Esophagus muscularis mucosa (tissue), 4 donors: ENCODE data around the gene FBL. TPM values are rescaled to one million over a fixed set of nuclear protein-coding genes. Genes with fewer than 3 reads are reported as not detected.

Source experiments
- DNase-seq: peaks from one replicate; pipeline ENCODE4 v3.0.0-alpha.2; 2017; ENCODE audit errors: extremely low spot score
- H3K27ac ChIP-seq, 4 donors: fragments of 200-600 bp; sonication (generic); replicated peaks in 1 of 4; 1 replicate in 3 of 4; 2 replicates in 1 of 4; pipeline ENCODE4 v1.5.1; 2016 to 2019; ENCODE audit warnings: mild to moderate bottlenecking in 1 of 4
- H3K27me3 ChIP-seq, 4 donors: fragments of 200-600 bp; sonication (generic); one replicate each; pipeline versions ENCODE4 v1.5.1 to v1.6.0; 2016 to 2019
- H3K36me3 ChIP-seq, 4 donors: fragments of 200-600 bp; sonication (generic); one replicate each; pipeline ENCODE4 v1.5.1; 2016 to 2019
- H3K4me1 ChIP-seq, 4 donors: fragments of 200-600 bp; sonication (generic); one replicate each; pipeline ENCODE4 v1.5.1; 2016 to 2019
- H3K4me3 ChIP-seq, 4 donors: fragments of 200-600 bp; sonication (generic); 1 replicate in 2 of 4; 2 replicates in 2 of 4; pipeline ENCODE4 v1.5.1; 2016 to 2019; ENCODE audit warnings: mild to moderate bottlenecking in 4 of 4, moderate library complexity in 1 of 4
- H3K9me3 ChIP-seq, 4 donors: fragments of 200-600 bp; sonication (generic); 1 replicate in 3 of 4; 2 replicates in 1 of 4; pipeline ENCODE4 v1.5.1; 2016 to 2019
- EP300 ChIP-seq: sonication (generic); formaldehyde crosslinking; IDR thresholded peaks from one replicate; pipeline ENCODE4 v1.6.1; 2017; ENCODE audit warnings: antibody characterized with exemption
- POLR2A ChIP-seq: fragments of 450-650 bp; IDR thresholded peaks from one replicate; pipeline ENCODE4 v1.6.1; 2017; ENCODE audit warnings: antibody characterized with exemption, moderate library complexity, mild to moderate bottlenecking, low read depth
- POLR2AphosphoS5 ChIP-seq, 2 donors: sonication (generic); formaldehyde crosslinking; IDR thresholded peaks; one replicate each; pipeline ENCODE4 v1.6.1; 2017; ENCODE audit warnings: antibody characterized with exemption in 2 of 2
- WGBS: methylation state at CpG from one replicate; pipeline ENCODE4 v1.1.5; 2018; 5-methylcytosine and 5-hydroxymethylcytosine counted together
- intact Hi-C: fragments of 100-400 bp; cut with DNase I; formaldehyde crosslinking; loops from one replicate; pipeline ENCODE4 v1.15.1; 2023
- total RNA-seq, 4 donors: library from RNA; depleted of rRNA; stranded (reverse); fragments of >200 nt; gene quantifications; one replicate each; pipeline versions ENCODE4 v1.1.0 to v1.2.1, GENCODE V29; 2016
- TF ChIP-seq, protein P1 (sequence below), 3 experiments: fragments of 200-600 bp in 2 of 3; fragments of 450-650 bp in 1 of 3; sonication (generic) in 2 of 3; IDR thresholded peaks; one replicate each; pipeline ENCODE4 v1.5.1; 2017 to 2019; ENCODE audit warnings: antibody characterized with exemption in 3 of 3, mild to moderate bottlenecking in 2 of 3, moderate library complexity in 1 of 3

The FBL gene
- total RNA-seq, 4 donors from 2014 or later: 90.6 to 142 (median 96.7) TPM

DNA sequence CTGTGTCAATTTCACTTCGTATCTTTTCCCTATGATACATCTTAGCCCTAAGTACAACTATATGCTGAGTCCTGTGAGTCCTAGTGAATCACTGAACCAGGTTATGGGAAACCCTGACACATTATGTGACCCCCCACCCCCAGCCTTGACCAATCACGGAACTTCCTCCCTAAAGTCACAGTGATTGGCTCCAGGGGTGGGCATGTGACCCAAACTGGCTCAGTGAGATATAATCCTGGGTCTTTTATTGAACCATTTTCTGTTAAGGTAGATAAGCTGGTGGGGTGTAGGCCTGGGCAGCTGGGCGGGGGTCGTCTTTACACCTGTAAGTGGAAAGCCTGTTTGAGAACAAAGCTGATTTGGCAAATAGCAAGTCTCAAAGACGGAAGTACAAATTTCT is 19.8 kb upstream of the FBL start:
- 81% methylated on average over 5 of the region's 5 CpGs for WGBS
- Histone ChIP-seq H3K27ac (no peak overlapping the region), H3K36me3 (no peaks in the 10 kb centered on the region), H3K27me3 (peaks cover 0 to 6% (median 0%) of the 10 kb centered on the region in 4 donors), H3K4me1 (no peaks in the 10 kb centered on the region), H3K9me3 (no peaks in the 10 kb centered on the region), H3K4me3 (no peak overlapping the region)
- intact Hi-C loops: no loop called here
- no peak for TF ChIP-seq POLR2A
- TF ChIP-seq EP300: no peak
- TF ChIP-seq POLR2AphosphoS5 (IDR thresholded peaks at IDR 0.05): no peak
- TF ChIP-seq, protein P1, sequence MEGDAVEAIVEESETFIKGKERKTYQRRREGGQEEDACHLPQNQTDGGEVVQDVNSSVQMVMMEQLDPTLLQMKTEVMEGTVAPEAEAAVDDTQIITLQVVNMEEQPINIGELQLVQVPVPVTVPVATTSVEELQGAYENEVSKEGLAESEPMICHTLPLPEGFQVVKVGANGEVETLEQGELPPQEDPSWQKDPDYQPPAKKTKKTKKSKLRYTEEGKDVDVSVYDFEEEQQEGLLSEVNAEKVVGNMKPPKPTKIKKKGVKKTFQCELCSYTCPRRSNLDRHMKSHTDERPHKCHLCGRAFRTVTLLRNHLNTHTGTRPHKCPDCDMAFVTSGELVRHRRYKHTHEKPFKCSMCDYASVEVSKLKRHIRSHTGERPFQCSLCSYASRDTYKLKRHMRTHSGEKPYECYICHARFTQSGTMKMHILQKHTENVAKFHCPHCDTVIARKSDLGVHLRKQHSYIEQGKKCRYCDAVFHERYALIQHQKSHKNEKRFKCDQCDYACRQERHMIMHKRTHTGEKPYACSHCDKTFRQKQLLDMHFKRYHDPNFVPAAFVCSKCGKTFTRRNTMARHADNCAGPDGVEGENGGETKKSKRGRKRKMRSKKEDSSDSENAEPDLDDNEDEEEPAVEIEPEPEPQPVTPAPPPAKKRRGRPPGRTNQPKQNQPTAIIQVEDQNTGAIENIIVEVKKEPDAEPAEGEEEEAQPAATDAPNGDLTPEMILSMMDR (IDR thresholded peaks at IDR 0.05): no peak
- no peak for DNase-seq

DNA sequence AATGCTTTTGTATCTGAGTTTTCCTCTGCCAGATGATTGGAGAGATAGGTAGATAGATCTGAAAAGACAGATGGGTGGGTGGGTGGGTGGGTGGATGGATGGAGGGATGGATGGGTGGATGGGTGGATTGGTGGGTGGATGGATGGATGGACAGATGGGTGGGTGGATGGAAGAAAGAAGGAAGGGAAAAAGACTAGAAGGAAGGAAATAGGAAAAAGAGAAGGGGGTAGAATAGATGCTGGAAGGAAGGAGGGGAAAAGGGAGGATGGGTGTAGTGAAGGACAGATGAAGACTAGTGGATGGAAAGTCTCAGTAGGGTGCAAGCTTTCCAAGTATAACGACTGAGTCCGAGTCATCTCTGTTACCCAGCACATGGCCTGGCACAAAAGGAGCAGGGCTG is 19.0 kb upstream of the FBL start:
- TF ChIP-seq EP300: no peak
- no peak for TF ChIP-seq POLR2AphosphoS5 (IDR thresholded peaks at IDR 0.05)
- TF ChIP-seq, protein P1 (IDR thresholded peaks at IDR 0.05): no peak
- WGBS: 84% methylated on average over 2 of the region's 2 CpGs

DNA sequence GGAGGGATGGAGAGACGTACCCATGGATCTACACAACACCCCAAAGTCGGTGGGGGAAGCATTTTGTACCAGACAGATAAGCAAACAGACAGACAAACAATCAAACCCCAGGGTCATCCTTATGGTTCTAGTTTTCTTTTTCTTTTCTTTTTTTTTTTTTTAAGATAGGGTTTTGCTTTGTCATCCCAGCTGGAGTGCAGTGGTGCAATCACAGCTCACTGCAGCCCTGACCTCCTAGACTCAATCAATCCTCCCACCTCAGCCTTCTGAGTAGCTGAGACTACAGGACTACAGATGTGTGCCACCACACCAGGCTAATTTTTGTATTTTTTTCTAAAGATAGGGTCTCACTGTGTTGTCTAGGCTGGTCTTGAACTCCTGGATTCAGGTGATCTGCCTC is 17.9 kb upstream of the FBL start:
- Histone ChIP-seq H3K27me3 (peaks cover 0 to 6% (median 0%) of the 10 kb centered on the region in 4 donors), H3K9me3 (no peaks in the 10 kb centered on the region), H3K27ac (no peak overlapping the region), H3K36me3 (no peaks in the 10 kb centered on the region), H3K4me3 (no peak overlapping the region), H3K4me1 (no peaks in the 10 kb centered on the region)
- no peak for DNase-seq
- TF ChIP-seq, protein P1 (IDR thresholded peaks at IDR 0.05): no peak
- TF ChIP-seq POLR2A (no peak), POLR2AphosphoS5 (IDR thresholded peaks at IDR 0.05) (no peak), EP300 (no peak)
- intact Hi-C loops: no loop called here
- WGBS: 82% methylated on average over 2 of the region's 2 CpGs

More for the DNA sequence above, 19.0 kb upstream of the FBL start:
- no peak for DNase-seq
- no peaks in the 10 kb centered on the region for H3K36me3 ChIP-seq
- intact Hi-C loops: no loop called here
- no peak overlapping the region for H3K27ac ChIP-seq
- H3K4me1 ChIP-seq: no peaks in the 10 kb centered on the region
- H3K9me3 ChIP-seq: no peaks in the 10 kb centered on the region
- peaks cover 0 to 6% (median 0%) of the 10 kb centered on the region in 4 donors for H3K27me3 ChIP-seq
- H3K4me3 ChIP-seq: no peak overlapping the region

DNA sequence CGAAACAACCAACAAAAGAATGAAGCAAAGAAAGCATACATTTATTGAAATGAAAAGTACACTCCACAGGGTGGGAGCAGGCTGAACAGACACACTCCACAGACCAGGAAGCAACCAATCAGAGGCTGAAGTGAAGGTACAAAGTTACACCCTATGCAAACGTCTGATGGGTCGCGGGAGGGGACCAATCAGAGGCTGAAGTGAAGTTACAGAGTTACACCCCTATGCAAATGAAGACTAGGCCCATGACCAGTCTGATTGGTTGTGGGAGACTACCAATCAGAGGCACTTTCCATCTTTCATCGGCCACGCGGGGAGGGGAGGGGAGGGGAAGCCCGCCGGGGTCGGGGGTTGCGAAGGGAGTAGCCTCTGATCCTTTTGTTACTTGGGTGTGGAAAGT is 12.4 kb upstream of the FBL start:
- TF ChIP-seq, protein P1 (IDR thresholded peaks at IDR 0.05): no peak
- no peak for TF ChIP-seq POLR2AphosphoS5 (IDR thresholded peaks at IDR 0.05)
- intact Hi-C loops: no loop called here
- Histone ChIP-seq H3K4me1 (no peaks in the 10 kb centered on the region), H3K36me3 (no peaks in the 10 kb centered on the region), H3K27me3 (peaks cover 0 to 8% (median 0%) of the 10 kb centered on the region in 4 donors), H3K4me3 (no peak overlapping the region), H3K27ac (no peak overlapping the region), H3K9me3 (no peaks in the 10 kb centered on the region)
- WGBS: 70% methylated on average over 11 of the region's 11 CpGs
- no peak for DNase-seq

DNA sequence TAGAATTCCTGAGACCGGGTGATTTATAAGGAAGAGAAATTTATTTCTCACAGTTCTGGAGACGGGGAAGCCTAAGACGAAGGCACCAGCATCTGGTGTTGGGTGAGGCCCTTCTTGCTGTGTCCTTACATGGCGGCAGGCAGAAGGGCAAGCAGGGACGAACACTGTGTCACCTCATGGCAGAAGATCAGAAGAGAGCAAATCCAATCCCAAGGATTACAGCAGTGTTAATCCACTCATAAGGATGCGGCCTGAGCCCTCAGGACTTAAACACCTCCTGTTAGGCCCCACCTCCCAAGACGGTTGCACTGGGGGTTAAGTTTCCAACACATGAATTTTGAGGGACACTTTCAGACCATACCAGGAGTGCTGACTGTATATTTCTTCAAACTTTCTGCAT is 6.7 kb upstream of the FBL start:
- Histone ChIP-seq H3K36me3 (no peaks in the 10 kb centered on the region), H3K4me1 (no peaks in the 10 kb centered on the region), H3K9me3 (no peaks in the 10 kb centered on the region), H3K27me3 (peaks cover 0 to 3% (median 0%) of the 10 kb centered on the region in 4 donors), H3K4me3 (no peak overlapping the region), H3K27ac (no peak overlapping the region)
- intact Hi-C loops: no loop called here
- DNase-seq: no peak
- 89% methylated on average over 7 of the region's 7 CpGs for WGBS
- TF ChIP-seq, protein P1 (IDR thresholded peaks at IDR 0.05): no peak
- TF ChIP-seq EP300 (no peak), POLR2A (no peak), POLR2AphosphoS5 (IDR thresholded peaks at IDR 0.05) (no peak)
